ENCODE data around the gene INKA1.

DNA sequence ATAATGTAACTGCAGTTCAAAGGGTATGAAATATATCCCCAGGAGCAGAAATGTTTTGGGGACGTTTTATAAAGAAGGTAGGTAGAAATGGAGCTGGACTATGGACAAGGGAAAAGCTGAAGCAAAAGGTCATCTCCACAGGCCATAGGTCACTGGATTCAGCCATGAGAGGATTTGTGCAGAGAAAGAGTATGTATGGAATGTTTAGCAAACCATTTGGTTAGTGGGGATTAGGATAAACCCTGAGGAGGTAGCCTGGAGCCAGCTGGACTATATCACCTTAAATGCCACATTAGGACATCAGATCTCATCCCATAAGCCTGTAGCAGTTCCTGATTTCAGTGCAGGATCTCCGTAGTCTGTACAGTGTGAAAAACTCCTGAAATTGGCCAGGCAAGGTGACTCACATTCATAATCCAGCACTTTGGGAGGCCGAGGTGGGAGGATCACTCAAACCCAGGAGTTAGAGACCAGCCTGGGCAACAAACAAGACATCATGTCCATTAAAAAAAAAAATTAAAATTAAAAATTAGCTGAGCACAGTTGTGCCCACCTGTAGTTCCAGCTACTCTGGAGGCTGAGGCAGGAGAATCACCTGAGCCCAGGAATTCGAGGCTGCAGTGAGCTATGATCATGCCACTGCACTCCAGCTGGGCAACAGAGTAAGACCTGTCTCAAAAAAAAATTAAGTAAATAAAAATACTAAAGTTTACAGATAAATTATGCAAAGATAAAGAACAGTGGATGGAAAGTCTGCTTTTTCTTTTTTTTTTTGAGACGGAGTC, 21.5 kb upstream of the INKA1 start:
- TF ChIP-seq POLR2A (IDR thresholded peaks at IDR 0.05) (no peak), POLR2AphosphoS5 (IDR thresholded peaks at IDR 0.05) (no peak), EP300 (IDR thresholded peaks at IDR 0.05; ENCODE audit: low read depth) (no peak)
- TF ChIP-seq, protein P1, sequence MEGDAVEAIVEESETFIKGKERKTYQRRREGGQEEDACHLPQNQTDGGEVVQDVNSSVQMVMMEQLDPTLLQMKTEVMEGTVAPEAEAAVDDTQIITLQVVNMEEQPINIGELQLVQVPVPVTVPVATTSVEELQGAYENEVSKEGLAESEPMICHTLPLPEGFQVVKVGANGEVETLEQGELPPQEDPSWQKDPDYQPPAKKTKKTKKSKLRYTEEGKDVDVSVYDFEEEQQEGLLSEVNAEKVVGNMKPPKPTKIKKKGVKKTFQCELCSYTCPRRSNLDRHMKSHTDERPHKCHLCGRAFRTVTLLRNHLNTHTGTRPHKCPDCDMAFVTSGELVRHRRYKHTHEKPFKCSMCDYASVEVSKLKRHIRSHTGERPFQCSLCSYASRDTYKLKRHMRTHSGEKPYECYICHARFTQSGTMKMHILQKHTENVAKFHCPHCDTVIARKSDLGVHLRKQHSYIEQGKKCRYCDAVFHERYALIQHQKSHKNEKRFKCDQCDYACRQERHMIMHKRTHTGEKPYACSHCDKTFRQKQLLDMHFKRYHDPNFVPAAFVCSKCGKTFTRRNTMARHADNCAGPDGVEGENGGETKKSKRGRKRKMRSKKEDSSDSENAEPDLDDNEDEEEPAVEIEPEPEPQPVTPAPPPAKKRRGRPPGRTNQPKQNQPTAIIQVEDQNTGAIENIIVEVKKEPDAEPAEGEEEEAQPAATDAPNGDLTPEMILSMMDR (IDR thresholded peaks at IDR 0.05): no peak
